Suprapubic skin (tissue), 3 donors: ENCODE data around the gene RABGAP1.

Experiments
- CTCF ChIP-seq, 2 donors: fragments of 200-600 bp in 1 of 2; fragments of 450-650 bp in 1 of 2; sonication (generic) in 1 of 2; IDR thresholded peaks; one replicate each; pipeline ENCODE4 v1.5.1; 2016 to 2019; ENCODE audit warnings: antibody characterized with exemption in 2 of 2, mild to moderate bottlenecking in 1 of 2, moderate library complexity in 1 of 2
- POLR2AphosphoS5 ChIP-seq, 3 donors: sonication (generic); formaldehyde crosslinking; IDR thresholded peaks; one replicate each; pipeline ENCODE4 v1.6.1; 2017; ENCODE audit warnings: antibody characterized with exemption in 3 of 3

GRCh38 chr9:123107639-123108285, 166.9 kb downstream of the RABGAP1 start:
- TF ChIP-seq CTCF (IDR thresholded peaks at IDR 0.05) (no peak), POLR2AphosphoS5 (IDR thresholded peaks at IDR 0.05) (no peak)
